CD14-positive monocyte (primary cell): ENCODE results near the gene SLFN12L. TPM values are rescaled to one million over a fixed set of nuclear protein-coding genes. Genes with fewer than 3 reads are reported as not detected.

ENCODE experiments used
- DNase-seq, 3 donors: peaks; one replicate each; pipeline ENCODE4 v3.0.0-alpha.2; 2011 to 2022
- H2AFZ ChIP-seq: 2 replicates; pipeline ENCODE4 v1.6.0; 2012; ENCODE audit warnings: mild to moderate bottlenecking, low read depth, low read length, inconsistent platforms; ENCODE audit not compliant: insufficient read depth, poor library complexity, severe bottlenecking
- H3K27ac ChIP-seq, 2 donors: 1 replicate in 1 of 2; 2 replicates in 1 of 2; pipeline ENCODE4 v1.5.1; 2012 to 2013; ENCODE audit warnings: low read length in 2 of 2, control low read depth in 1 of 2, inconsistent platforms in 1 of 2, low read depth in 1 of 2, mild to moderate bottlenecking in 1 of 2
- H3K27me3 ChIP-seq, 2 donors: one replicate each; pipeline versions ENCODE4 v1.6.0 to v1.6.1; 2011 to 2013; ENCODE audit warnings: low read length in 2 of 2; ENCODE audit not compliant: control insufficient read depth in 2 of 2, insufficient read depth in 2 of 2
- H3K36me3 ChIP-seq, 2 donors: replicated peaks in 1 of 2; 1 replicate in 1 of 2; 2 replicates in 1 of 2; pipeline versions ENCODE4 v1.5.1 to v1.6.1; 2012 to 2013; ENCODE audit warnings: low read length in 2 of 2, control low read depth in 1 of 2, inconsistent platforms in 1 of 2, mild to moderate bottlenecking in 1 of 2; ENCODE audit not compliant: insufficient read depth in 2 of 2, control insufficient read depth in 1 of 2
- H3K4me1 ChIP-seq, 2 donors: 1 replicate in 1 of 2; 2 replicates in 1 of 2; pipeline versions ENCODE4 v1.5.1 to v1.6.1; 2012 to 2013; ENCODE audit warnings: low read length in 2 of 2, control low read depth in 1 of 2, inconsistent platforms in 1 of 2, mild to moderate bottlenecking in 1 of 2, moderate library complexity in 1 of 2; ENCODE audit not compliant: insufficient read depth in 2 of 2, control insufficient read depth in 1 of 2
- H3K4me2 ChIP-seq: replicated peaks from 2 replicates; pipeline ENCODE3; 2012; ENCODE audit warnings: low read length, moderate library complexity, mild to moderate bottlenecking; ENCODE audit not compliant: poor library complexity, severe bottlenecking; ENCODE audit errors: extremely low read depth
- H3K4me3 ChIP-seq, 3 experiments: fragments of 200-600 bp in 1 of 3; sonication (generic) in 1 of 3; replicated peaks in 1 of 3; 1 replicate in 2 of 3; 2 replicates in 1 of 3; pipeline ENCODE4 v1.5.1; 2011 to 2013; ENCODE audit warnings: low read length in 3 of 3, mild to moderate bottlenecking in 3 of 3, control low read depth in 2 of 3, low read depth in 2 of 3, inconsistent platforms in 1 of 3, moderate library complexity in 1 of 3
- H3K79me2 ChIP-seq: 2 replicates; pipeline ENCODE4 v1.6.0; 2012; ENCODE audit warnings: mild to moderate bottlenecking, control low read depth, inconsistent platforms, low read length, moderate library complexity; ENCODE audit not compliant: insufficient read depth
- H3K9ac ChIP-seq: 2 replicates; pipeline ENCODE4 v1.6.0; 2017; ENCODE audit warnings: low read length, mild to moderate bottlenecking; ENCODE audit not compliant: insufficient read depth, poor library complexity, severe bottlenecking
- H3K9me3 ChIP-seq, 2 donors: replicated peaks in 1 of 2; 1 replicate in 1 of 2; 2 replicates in 1 of 2; pipeline versions ENCODE4 v1.5.1 to v1.6.1; 2012 to 2013; ENCODE audit warnings: low read length in 2 of 2, control low read depth in 1 of 2; ENCODE audit not compliant: control insufficient read depth in 1 of 2, insufficient read depth in 1 of 2
- H4K20me1 ChIP-seq: 2 replicates; pipeline ENCODE4 v1.6.0; 2012; ENCODE audit warnings: mild to moderate bottlenecking, low read length, control low read depth, moderate library complexity; ENCODE audit not compliant: insufficient read depth
- H3K27ac Mint-ChIP-seq, 7 donors: one replicate each; pipeline ENCODE4 v1.8.0; 2020; ENCODE audit warnings: mild to moderate bottlenecking in 7 of 7, mixed read lengths in 7 of 7, moderate library complexity in 6 of 7, inconsistent platforms in 2 of 7
- H3K27me3 Mint-ChIP-seq, 3 donors: one replicate each; pipeline ENCODE4 v1.8.0; 2021 to 2022; ENCODE audit warnings: low read depth in 3 of 3, mild to moderate bottlenecking in 3 of 3, mixed read lengths in 3 of 3, moderate library complexity in 3 of 3, inconsistent platforms in 1 of 3
- H3K36me3 Mint-ChIP-seq, 2 donors: one replicate each; pipeline ENCODE4 v1.8.0; 2020; ENCODE audit warnings: mixed read lengths in 2 of 2, inconsistent platforms in 1 of 2, mild to moderate bottlenecking in 1 of 2
- H3K4me1 Mint-ChIP-seq: one replicate; pipeline ENCODE4 v1.8.0; 2020; ENCODE audit warnings: mild to moderate bottlenecking, mixed read lengths
- H3K4me3 Mint-ChIP-seq, 2 donors: one replicate each; pipeline ENCODE4 v1.8.0; 2020; ENCODE audit warnings: mild to moderate bottlenecking in 2 of 2, mixed read lengths in 2 of 2, moderate library complexity in 1 of 2
- H3K9me3 Mint-ChIP-seq, 7 donors: one replicate each; pipeline ENCODE4 v1.8.0; 2020 to 2022; ENCODE audit warnings: mixed read lengths in 7 of 7, mild to moderate bottlenecking in 6 of 7, moderate library complexity in 6 of 7, inconsistent platforms in 2 of 7
- WGBS: methylation state at CpG from one replicate; pipeline ENCODE4 v1.1.5; 2013; ENCODE audit warnings: missing lambda C conversion rate; ENCODE audit not compliant: insufficient coverage; 5-methylcytosine and 5-hydroxymethylcytosine counted together
- intact Hi-C, 2 donors: fragments of 100-400 bp; cut with micrococcal nuclease; formaldehyde crosslinking; loops; one replicate each; pipeline versions ENCODE4 v1.15.0 to v1.15.1; 2023
- polyA plus RNA-seq, 3 donors: library from polyadenylated mRNA; depleted of rRNA in 1 of 3; unstranded in 2 of 3; stranded (reverse) in 1 of 3; fragments of 300-500 nt in 2 of 3; fragments of >200 nt in 1 of 3; fragmentation: Illumina TruSeq in 2 of 3; gene quantifications; 1 replicate in 2 of 3; 2 replicates in 1 of 3; pipeline ENCODE4 v1.2.3, GENCODE V29; 2012 to 2021
- TF ChIP-seq, protein P1 (sequence below): fragments of 200-600 bp; IDR thresholded peaks from one replicate; pipeline ENCODE4 v1.8.0; 2022; ENCODE audit warnings: antibody characterized with exemption, mild to moderate bottlenecking

Gene SLFN12L
- polyA plus RNA-seq, 3 donors = 0.14 to 0.25 (median 0.24) TPM

DNA sequence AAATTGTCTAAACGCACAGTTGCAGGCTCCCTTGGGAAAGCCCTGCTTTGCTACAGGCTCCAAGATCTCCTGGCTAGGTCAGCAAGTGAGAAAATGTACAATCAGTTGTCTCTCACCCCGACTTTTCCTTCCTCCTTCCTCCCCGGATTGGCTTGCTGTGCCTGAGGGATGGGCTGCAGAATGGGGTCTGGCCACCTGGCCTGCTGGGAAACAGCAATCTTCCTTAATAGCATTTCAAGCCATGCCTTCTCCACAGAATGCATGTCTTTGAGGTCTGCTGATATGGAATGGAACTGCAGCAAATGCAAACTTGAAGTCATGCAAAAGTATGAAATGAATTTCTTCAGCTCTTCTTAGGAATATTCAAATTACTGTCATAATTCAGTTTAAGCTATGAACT, 46.1 kb downstream of the SLFN12L start:
- Histone ChIP-seq H3K9me3 (peaks cover 17 to 68% of the 10 kb centered on the region in 2 donors), H3K36me3 (no peaks in the 10 kb centered on the region), H3K9ac (no peak overlapping the region), H3K4me3 (no peak overlapping the region), H3K4me2 (no peak overlapping the region), H3K79me2 (no peaks in the 10 kb centered on the region), H2AFZ (no peak overlapping the region), H3K4me1 (peaks cover 20 to 43% of the 10 kb centered on the region in 2 donors), H4K20me1 (no peaks in the 10 kb centered on the region), H3K27ac (no peak overlapping the region), H3K27me3 (peaks cover 80 to 90% of the 10 kb centered on the region in 2 donors)
- 60% methylated on average over 1 of the region's 3 CpGs for WGBS
- TF ChIP-seq, protein P1, sequence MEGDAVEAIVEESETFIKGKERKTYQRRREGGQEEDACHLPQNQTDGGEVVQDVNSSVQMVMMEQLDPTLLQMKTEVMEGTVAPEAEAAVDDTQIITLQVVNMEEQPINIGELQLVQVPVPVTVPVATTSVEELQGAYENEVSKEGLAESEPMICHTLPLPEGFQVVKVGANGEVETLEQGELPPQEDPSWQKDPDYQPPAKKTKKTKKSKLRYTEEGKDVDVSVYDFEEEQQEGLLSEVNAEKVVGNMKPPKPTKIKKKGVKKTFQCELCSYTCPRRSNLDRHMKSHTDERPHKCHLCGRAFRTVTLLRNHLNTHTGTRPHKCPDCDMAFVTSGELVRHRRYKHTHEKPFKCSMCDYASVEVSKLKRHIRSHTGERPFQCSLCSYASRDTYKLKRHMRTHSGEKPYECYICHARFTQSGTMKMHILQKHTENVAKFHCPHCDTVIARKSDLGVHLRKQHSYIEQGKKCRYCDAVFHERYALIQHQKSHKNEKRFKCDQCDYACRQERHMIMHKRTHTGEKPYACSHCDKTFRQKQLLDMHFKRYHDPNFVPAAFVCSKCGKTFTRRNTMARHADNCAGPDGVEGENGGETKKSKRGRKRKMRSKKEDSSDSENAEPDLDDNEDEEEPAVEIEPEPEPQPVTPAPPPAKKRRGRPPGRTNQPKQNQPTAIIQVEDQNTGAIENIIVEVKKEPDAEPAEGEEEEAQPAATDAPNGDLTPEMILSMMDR = no peak
- Mint-ChIP-seq H3K27me3 (peaks cover 81 to 91% (median 86%) of the 10 kb centered on the region in 3 donors), H3K36me3 (peaks cover 28 to 35% of the 10 kb centered on the region in 2 donors), H3K4me3 (peak overlapping the region in 1 of 2 donors; percentile 96), H3K27ac (no peak overlapping the region), H3K4me1 (peaks cover 51% of the 10 kb centered on the region), H3K9me3 (peaks cover 10 to 67% (median 45%) of the 10 kb centered on the region in 7 donors)
- DNase-seq = no peak
- intact Hi-C loops = loop anchor here in 1 of 2 donors (10.0 kb wide), 1 partner anchor 1443 kb away; the partner anchor contains the start of gene LHX1

DNA sequence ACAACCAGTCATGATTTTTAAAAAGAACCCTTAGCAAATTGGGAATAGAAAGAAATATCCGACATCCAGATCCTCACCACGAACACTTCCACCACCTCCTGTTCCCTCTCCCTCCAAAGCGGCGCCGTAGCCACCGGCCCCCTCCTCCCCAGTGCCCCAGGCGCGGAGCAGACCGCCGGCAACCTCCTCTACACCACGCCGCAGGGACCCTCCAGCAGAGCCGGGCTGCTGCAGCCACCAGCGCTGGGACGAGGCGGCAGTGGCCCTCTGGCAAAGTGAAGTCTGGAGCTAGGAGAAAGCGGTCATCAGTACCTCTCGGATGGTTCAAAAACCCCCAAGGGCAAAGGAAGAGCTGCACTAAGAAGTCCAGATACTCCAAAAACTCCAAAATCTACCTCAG, 47.5 kb downstream of the SLFN12L start:
- Histone ChIP-seq H2AFZ (no peak overlapping the region), H4K20me1 (no peaks in the 10 kb centered on the region), H3K4me1 (peaks cover 17 to 34% of the 10 kb centered on the region in 2 donors), H3K4me2 (no peak overlapping the region), H3K27ac (no peak overlapping the region), H3K79me2 (no peaks in the 10 kb centered on the region), H3K27me3 (peaks cover 73 to 89% of the 10 kb centered on the region in 2 donors), H3K9me3 (peaks cover 21 to 57% of the 10 kb centered on the region in 2 donors), H3K36me3 (no peaks in the 10 kb centered on the region), H3K9ac (no peak overlapping the region), H3K4me3 (no peak overlapping the region)
- intact Hi-C loops = loop anchor here (5.0 to 10.0 kb wide), 2 partner anchors 43 to 1445 kb away; partner anchors contain the start of genes LHX1 (in 1 of the 2) and SLFN13 (in 1 of the 2)
- Mint-ChIP-seq H3K27me3 (peaks cover 79 to 90% (median 84%) of the 10 kb centered on the region in 3 donors), H3K36me3 (peaks cover 32 to 36% of the 10 kb centered on the region in 2 donors), H3K27ac (no peak overlapping the region), H3K4me3 (peak overlapping the region in 1 of 2 donors; percentile 96), H3K4me1 (peaks cover 39% of the 10 kb centered on the region), H3K9me3 (peaks cover 10 to 61% (median 44%) of the 10 kb centered on the region in 7 donors)
- WGBS = 3% methylated on average over 13 of the region's 18 CpGs
- DNase-seq = no peak
- TF ChIP-seq, protein P1 = no peak
